HG03139 (cell line): ENCODE data around the gene GNAO1.

Experiments used
- ATAC-seq: cut with Tn5 transposase; IDR thresholded peaks from one replicate; pipeline ENCODE4 v1.9.1; 2021; ENCODE audit not compliant: unreplicated experiment

Gene GNAO1

GRCh38 chr16:56344518-56345405 is 153.5 kb downstream of the GNAO1 start:
- no peak for ATAC-seq

GRCh38 chr16:56345406-56346050 is 154.2 kb downstream of the GNAO1 start:
- no peak for ATAC-seq

- ATAC-seq: no peak
Observed at GRCh38 chr16:56346131-56346890, 155.0 kb downstream of the GNAO1 start.

GRCh38 chr16:56347166-56347565 is 155.9 kb downstream of the GNAO1 start:
- ATAC-seq: no peak

- ATAC-seq: no peak
Observed at GRCh38 chr16:56347670-56348069, 156.4 kb downstream of the GNAO1 start.

- no peak for ATAC-seq
Observed at GRCh38 chr16:56348168-56349085, 157.1 kb downstream of the GNAO1 start.

- ATAC-seq: no peak
Observed at GRCh38 chr16:56349086-56349415, 157.8 kb downstream of the GNAO1 start.

- no peak for ATAC-seq
Observed at GRCh38 chr16:56349711-56350161, 158.4 kb downstream of the GNAO1 start.

- ATAC-seq: no peak
Observed at GRCh38 chr16:56350491-56351405, 159.5 kb downstream of the GNAO1 start.

GRCh38 chr16:56351481-56351880 is 160.2 kb downstream of the GNAO1 start:
- ATAC-seq: no peak

GRCh38 chr16:56352351-56353053 is 161.2 kb downstream of the GNAO1 start:
- ATAC-seq: no peak

GRCh38 chr16:56353054-56353921 is 162.0 kb downstream of the GNAO1 start:
- ATAC-seq: no peak

GRCh38 chr16:56354016-56354415 is 162.7 kb downstream of the GNAO1 start:
- ATAC-seq: no peak

- ATAC-seq: no peak
Observed at GRCh38 chr16:56354746-56355145, 163.5 kb downstream of the GNAO1 start.

- no peak for ATAC-seq
Observed at GRCh38 chr16:56355221-56355620, 163.9 kb downstream of the GNAO1 start.

- no peak for ATAC-seq
Observed at GRCh38 chr16:56355786-56356275, 164.5 kb downstream of the GNAO1 start.

GRCh38 chr16:56356276-56357240 is 165.3 kb downstream of the GNAO1 start:
- ATAC-seq: peak; percentile 90
